Mesenchymal stem cell (in vitro differentiated cells and primary cell): ENCODE measurements around the gene DENND10. TPM values are rescaled to one million over a fixed set of nuclear protein-coding genes. Genes with fewer than 3 reads are reported as not detected.

Experiments
- small RNA-seq: library from polyadenylated mRNA; stranded (forward); fragments of <200 nt; extraction: miRNeasy Mini kit (QIAGEN cat#:217004); gene quantifications from one replicate; pipeline ENCODE3, GENCODE V24; 2013; ENCODE audit warnings: low read depth

The DENND10 gene

Small RNA genes within 50 kb of the gene (small RNA-seq; reads per million reads assigned to genes)
- not detected for gene AL355598.1
- gene RF00413 = not detected
- gene SNORA19 = not detected
